HEK293T (cell line): Measurements from ENCODE around the gene ATP2B1.

Experiments used
- CTCF ChIA-PET: fragments of 350-600 bp; formaldehyde crosslinking; extraction: SDS; loops from one replicate; lab custom pipeline; 2021; ENCODE audit warnings: antibody characterized with exemption, inconsistent platforms; lab: Yijun Ruan, JAX
- POLR2A ChIA-PET: fragments of 350-600 bp; formaldehyde crosslinking; extraction: SDS; loops from one replicate; lab custom pipeline; 2020; ENCODE audit warnings: antibody characterized with exemption, inconsistent platforms; lab: Yijun Ruan, JAX
- DNase-seq: peaks from one replicate; pipeline ENCODE4 v3.0.0; 2012; ENCODE audit warnings: mixed read lengths; ENCODE audit errors: extremely low spot score
- ARNT ChIP-seq: fragments of 450-650 bp; IDR thresholded peaks from 2 replicates; pipeline ENCODE4 v1.6.1; 2017; ENCODE audit warnings: mild to moderate bottlenecking
- BHLHE40 ChIP-seq: fragments of 450-650 bp; IDR thresholded peaks from 2 replicates; pipeline ENCODE4 v1.6.1; 2016; ENCODE audit warnings: mild to moderate bottlenecking, moderate library complexity, borderline replicate concordance
- ELF4 ChIP-seq: fragments of 450-650 bp; IDR thresholded peaks from 2 replicates; pipeline ENCODE4 v1.6.1; 2017; ENCODE audit warnings: antibody characterized with exemption
- FOXA1 ChIP-seq: fragments of 450-650 bp; IDR thresholded peaks from 2 replicates; pipeline ENCODE4 v1.6.1; 2016; ENCODE audit warnings: mild to moderate bottlenecking
- FOXK2 ChIP-seq: fragments of 450-650 bp; IDR thresholded peaks from 2 replicates; pipeline ENCODE4 v1.6.1; 2016; ENCODE audit warnings: mild to moderate bottlenecking
- FOXM1 ChIP-seq: fragments of 450-650 bp; IDR thresholded peaks from 2 replicates; pipeline ENCODE4 v1.6.1; 2017; ENCODE audit warnings: mild to moderate bottlenecking, borderline replicate concordance
- HDGF ChIP-seq: fragments of 450-650 bp; IDR thresholded peaks from 2 replicates; pipeline ENCODE4 v1.6.1; 2017; ENCODE audit warnings: antibody characterized with exemption, borderline replicate concordance
- L3MBTL2 ChIP-seq: fragments of 450-650 bp; conservative IDR thresholded peaks from 2 replicates; pipeline ENCODE4 v1.6.1; 2016; ENCODE audit warnings: mild to moderate bottlenecking
- LEF1 ChIP-seq: fragments of 450-650 bp; IDR thresholded peaks from 2 replicates; pipeline ENCODE4 v1.6.1; 2017; ENCODE audit warnings: mild to moderate bottlenecking, borderline replicate concordance
- NFRKB ChIP-seq: fragments of 450-650 bp; IDR thresholded peaks from 2 replicates; pipeline ENCODE4 v1.6.1; 2016; ENCODE audit warnings: mild to moderate bottlenecking, moderate library complexity
- PKNOX1 ChIP-seq: fragments of 450-650 bp; IDR thresholded peaks from 2 replicates; pipeline ENCODE4 v1.6.1; 2016
- SP1 ChIP-seq: fragments of 450-650 bp; IDR thresholded peaks from 2 replicates; pipeline ENCODE4 v1.6.1; 2017
- SUZ12 ChIP-seq: fragments of 450-650 bp; IDR thresholded peaks from 2 replicates; pipeline ENCODE4 v1.6.1; 2016; ENCODE audit warnings: mild to moderate bottlenecking
- TARDBP ChIP-seq: fragments of 450-650 bp; IDR thresholded peaks from 2 replicates; pipeline ENCODE4 v1.6.1; 2016
- ZNF384 ChIP-seq: fragments of 450-650 bp; IDR thresholded peaks from 2 replicates; pipeline ENCODE4 v1.6.1; 2016

The ATP2B1 gene

GRCh38 chr12:89717759-89718523 lies 9.3 kb upstream of the ATP2B1 start:
- DNase-seq = no peak
- TF ChIP-seq FOXK2 (no peak), ELF4 (no peak)
- CTCF ChIA-PET = no interaction called here
- POLR2A ChIA-PET = no interaction called here

GRCh38 chr12:89712706-89713105 lies 4.1 kb upstream of the ATP2B1 start:
- TF ChIP-seq ARNT (no peak), L3MBTL2 (no peak), SUZ12 (no peak), BHLHE40 (no peak), HDGF (no peak), LEF1 (no peak), NFRKB (no peak), ZNF384 (no peak), SP1 (no peak), FOXK2 (no peak)
- ChIA-PET POLR2A (no interaction called here), CTCF (no interaction called here)
- DNase-seq = no peak

- TF ChIP-seq ZNF384 = no peak
- no peak for TF ChIP-seq FOXA1
- no peak for TF ChIP-seq FOXM1
- TF ChIP-seq L3MBTL2 = no peak
- TF ChIP-seq ARNT = no peak
- TF ChIP-seq BHLHE40 = no peak
- TF ChIP-seq HDGF = no peak
- no peak for TF ChIP-seq TARDBP
- TF ChIP-seq SP1 = no peak
- TF ChIP-seq PKNOX1 = no peak
- TF ChIP-seq ELF4 = no peak
- no peak for TF ChIP-seq LEF1
- TF ChIP-seq FOXK2 = no peak
- POLR2A ChIA-PET = no interaction called here
- CTCF ChIA-PET = no interaction called here
- no peak for DNase-seq
Measured at GRCh38 chr12:89710873-89711750, 2.5 kb upstream of the ATP2B1 start.

- POLR2A ChIA-PET = interaction anchor here (0.8 to 1.5 kb wide), 6 partner anchors 41 to 299 kb away, joined by 3 to 5 read pairs (median 4); no protein-coding TSS in a partner anchor
- no peak for DNase-seq
- CTCF ChIA-PET = no interaction called here
- TF ChIP-seq HDGF (no peak), BHLHE40 (no peak), SP1 (no peak), FOXA1 (no peak), ZNF384 (peak; percentile 52), L3MBTL2 (peak; percentile 86), SUZ12 (no peak)
Measured at GRCh38 chr12:89709995-89710872, 1.6 kb upstream of the ATP2B1 start.

- CTCF ChIA-PET = no interaction called here
- POLR2A ChIA-PET = interaction anchor here (0.6 to 1.5 kb wide), 22 partner anchors 11 to 305 kb away, joined by 3 to 12 read pairs (median 4); no protein-coding TSS in a partner anchor
- DNase-seq = peak; percentile 94
- TF ChIP-seq ARNT (no peak), PKNOX1 (peak; percentile 84), FOXA1 (no peak), LEF1 (peak; percentile 86; the same call in 1 of the 2 replicates), FOXM1 (no peak)
Measured at GRCh38 chr12:89709157-89709994, 738 bp upstream of the ATP2B1 start.
